ENCODE measurements around the gene FLVCR2. TPM values are rescaled to one million over a fixed set of nuclear protein-coding genes. Genes with fewer than 3 reads are reported as not detected.

Gene FLVCR2
- total RNA-seq, 6 donors from 2014 or later: 19.4 to 41.3 (median 31.8) TPM

DNA sequence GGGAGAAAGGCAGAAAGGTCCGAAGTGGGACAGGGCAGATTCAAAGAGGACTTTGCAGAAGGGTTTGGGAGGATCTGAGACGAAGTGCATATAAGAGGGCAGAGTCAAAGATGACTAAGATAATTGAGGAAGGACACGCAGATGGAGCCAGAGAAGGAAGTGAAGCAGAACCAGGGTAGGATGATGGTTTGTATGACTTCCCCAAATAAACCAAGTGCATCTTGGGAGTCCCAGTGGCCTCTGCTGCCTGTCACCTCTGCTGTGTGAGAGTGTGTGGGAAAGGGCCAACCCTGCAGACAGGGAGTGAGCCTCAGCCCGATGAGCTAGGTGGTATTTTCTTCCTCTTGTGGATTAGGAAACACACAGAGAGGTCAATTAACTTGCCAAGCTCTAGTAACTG, 36.8 kb downstream of the FLVCR2 start:
- Histone ChIP-seq H3K27me3 (no peaks in the 10 kb centered on the region), H3K27ac (peak overlapping the region; percentile 64 to 74 (median 70)), H3K4me3 (no peak overlapping the region), H3K9me3 (no peaks in the 10 kb centered on the region), H3K4me1 (peaks cover 0 to 18% (median 12%) of the 10 kb centered on the region in 4 donors), H3K36me3 (no peaks in the 10 kb centered on the region)
- 70 to 72% methylated on average over 4 of the region's 4 CpGs for WGBS, 2 donors
- peak; percentile 79 to 81 for ATAC-seq (ENCODE audit: low FRiP score in 2 of 2)
- TF ChIP-seq EP300 (IDR thresholded peaks at IDR 0.05): no peak
- TF ChIP-seq POLR2A (IDR thresholded peaks at IDR 0.05): peak in 1 of 4 donors; percentile 54
- peak in 1 of 2 donors; percentile 53 for DNase-seq

DNA sequence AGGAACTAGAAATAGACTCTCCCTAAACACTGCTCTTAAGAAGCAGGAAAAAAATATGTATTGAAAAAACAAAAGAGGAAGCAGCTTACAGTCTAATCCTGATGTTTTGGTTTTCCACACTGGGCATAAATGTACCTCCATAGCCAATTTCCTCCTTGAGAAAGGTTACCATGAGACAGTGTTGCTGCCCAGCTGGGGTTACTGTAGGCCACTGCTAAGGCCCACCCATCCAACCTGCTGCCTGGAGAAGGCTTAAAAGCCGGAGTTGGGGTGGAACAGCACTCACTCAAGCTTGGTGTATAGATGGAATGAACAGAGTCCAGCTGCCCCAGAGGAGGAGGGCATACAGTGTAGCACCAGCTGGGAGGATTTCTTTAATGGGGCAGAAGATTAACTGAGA, 41.1 kb downstream of the FLVCR2 start:
- WGBS, 2 donors: 82 to 89% methylated on average over 1 of the region's 1 CpG
- no peak for ATAC-seq (ENCODE audit: low FRiP score in 2 of 2)
- TF ChIP-seq POLR2A (IDR thresholded peaks at IDR 0.05): peak in 1 of 4 donors; percentile 35
- TF ChIP-seq CTCF (IDR thresholded peaks at IDR 0.05): no peak
- TF ChIP-seq EP300 (IDR thresholded peaks at IDR 0.05): no peak

DNA sequence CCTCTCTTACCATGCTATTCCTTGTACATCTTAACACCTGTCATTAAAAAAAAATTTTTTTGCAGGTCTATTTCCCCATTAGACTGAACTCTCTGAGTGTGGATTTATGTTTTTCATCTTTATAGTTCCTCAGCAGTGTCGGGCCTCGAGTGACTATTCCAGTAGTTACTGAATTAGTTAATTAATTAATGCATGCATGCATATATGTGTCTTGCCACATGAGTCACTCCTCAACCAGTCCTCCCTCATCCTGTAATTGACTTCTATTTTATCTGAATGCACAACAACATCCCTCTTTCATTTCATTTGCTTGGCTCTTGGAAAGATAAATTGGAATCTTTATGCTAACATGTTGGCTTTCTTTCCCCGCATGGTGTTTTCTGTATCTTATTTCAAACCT, 46.6 kb downstream of the FLVCR2 start:
- DNase-seq (no peak), ATAC-seq (ENCODE audit: low FRiP score in 2 of 2) (no peak)
- H3K27ac ChIP-seq: no peak overlapping the region
- no peak for TF ChIP-seq CTCF (IDR thresholded peaks at IDR 0.05)
- no peak for TF ChIP-seq POLR2A (IDR thresholded peaks at IDR 0.05)
- no peak for TF ChIP-seq POLR2AphosphoS5 (IDR thresholded peaks at IDR 0.05)
- no peak for TF ChIP-seq EP300 (IDR thresholded peaks at IDR 0.05)
- H3K4me3 ChIP-seq: no peak overlapping the region
- H3K36me3 ChIP-seq: peaks cover 0 to 3% (median 0%) of the 10 kb centered on the region in 4 donors
- 71 to 95% methylated on average over 3 of the region's 3 CpGs for WGBS, 2 donors
- no peaks in the 10 kb centered on the region for H3K27me3 ChIP-seq
- H3K4me1 ChIP-seq: no peaks in the 10 kb centered on the region
- H3K9me3 ChIP-seq: no peaks in the 10 kb centered on the region

More for the DNA sequence above, 41.1 kb downstream of the FLVCR2 start:
- Histone ChIP-seq H3K4me3 (no peak overlapping the region), H3K27me3 (no peaks in the 10 kb centered on the region), H3K4me1 (peaks cover 0 to 4% (median 0%) of the 10 kb centered on the region in 4 donors), H3K27ac (peak overlapping the region in 1 of 4 donors; percentile 31), H3K9me3 (no peaks in the 10 kb centered on the region), H3K36me3 (no peaks in the 10 kb centered on the region)
- DNase-seq: no peak

DNA sequence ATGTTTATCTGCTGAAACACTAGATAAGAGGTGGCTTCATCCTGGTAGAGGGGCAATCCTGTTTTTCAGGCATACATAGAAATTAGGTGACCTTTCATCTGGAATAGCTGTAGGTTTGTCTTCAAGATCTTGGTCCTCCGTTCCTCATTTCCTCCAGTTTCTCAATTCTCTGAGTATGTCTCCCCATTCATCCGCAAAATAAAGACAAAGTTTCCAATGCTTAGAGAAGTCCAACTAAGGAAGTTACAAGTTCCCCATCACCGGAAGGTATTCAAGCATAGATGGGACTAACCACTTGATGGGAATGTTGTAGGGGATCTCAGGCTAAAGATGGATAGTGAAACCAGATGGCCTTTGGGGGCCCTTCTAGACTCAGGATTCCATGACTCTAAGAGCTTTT, 48.0 kb downstream of the FLVCR2 start:
- no peaks in the 10 kb centered on the region for H3K4me1 ChIP-seq
- peaks cover 0 to 3% (median 0%) of the 10 kb centered on the region in 4 donors for H3K36me3 ChIP-seq
- H3K4me3 ChIP-seq: no peak overlapping the region
- H3K9me3 ChIP-seq: no peaks in the 10 kb centered on the region
- ATAC-seq (ENCODE audit: low FRiP score in 2 of 2) (no peak), DNase-seq (no peak)
- TF ChIP-seq POLR2AphosphoS5 (IDR thresholded peaks at IDR 0.05) (no peak), CTCF (IDR thresholded peaks at IDR 0.05) (no peak), POLR2A (IDR thresholded peaks at IDR 0.05) (no peak), EP300 (IDR thresholded peaks at IDR 0.05) (no peak)
- 78 to 87% methylated on average over 3 of the region's 3 CpGs for WGBS, 2 donors
- H3K27ac ChIP-seq: peak overlapping the region in 1 of 4 donors; percentile 26
- no peaks in the 10 kb centered on the region for H3K27me3 ChIP-seq

DNA sequence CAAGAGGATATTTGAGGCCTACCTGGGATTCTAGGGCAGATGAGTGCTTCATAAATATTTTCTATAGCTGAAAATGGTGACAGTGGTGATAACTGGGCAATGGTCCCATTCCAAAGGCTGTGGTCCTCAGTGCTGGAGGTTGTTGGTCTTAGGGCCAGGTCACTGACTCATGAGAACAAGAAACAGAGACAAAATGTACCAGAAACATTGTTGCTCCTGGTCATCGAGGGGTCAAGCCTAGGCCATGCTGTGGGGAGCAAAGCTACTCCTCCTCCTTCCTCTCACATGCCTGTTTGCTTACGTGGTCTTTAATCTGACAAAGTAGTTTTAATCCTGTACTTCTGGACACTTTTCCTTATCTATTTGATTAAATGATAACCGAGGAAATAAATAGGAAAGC, 48.4 kb downstream of the FLVCR2 start:
- peak in 1 of 2 donors; percentile 68 for ATAC-seq (ENCODE audit: low FRiP score in 2 of 2)
- WGBS, 2 donors: 56 to 66% methylated on average over 3 of the region's 3 CpGs
- Histone ChIP-seq H3K27me3 (no peaks in the 10 kb centered on the region), H3K4me3 (no peak overlapping the region), H3K9me3 (no peaks in the 10 kb centered on the region), H3K4me1 (no peaks in the 10 kb centered on the region), H3K36me3 (peaks cover 0 to 3% (median 0%) of the 10 kb centered on the region in 4 donors), H3K27ac (peak overlapping the region in 1 of 4 donors; percentile 26)
- TF ChIP-seq EP300 (IDR thresholded peaks at IDR 0.05) (peak in 1 of 4 donors; percentile 71), POLR2A (IDR thresholded peaks at IDR 0.05) (no peak), POLR2AphosphoS5 (IDR thresholded peaks at IDR 0.05) (no peak)
- no peak for DNase-seq

GRCh38 chr14:75627406-75627805, 49.0 kb downstream of the FLVCR2 start:
- DNase-seq (no peak), ATAC-seq (ENCODE audit: low FRiP score in 2 of 2) (no peak)
- Histone ChIP-seq H3K9me3 (no peaks in the 10 kb centered on the region), H3K27me3 (no peaks in the 10 kb centered on the region), H3K36me3 (peaks cover 0 to 3% (median 0%) of the 10 kb centered on the region in 4 donors), H3K27ac (peak overlapping the region in 1 of 4 donors; percentile 47), H3K4me3 (no peak overlapping the region), H3K4me1 (no peaks in the 10 kb centered on the region)
- 66 to 73% methylated on average over 4 of the region's 4 CpGs for WGBS, 2 donors
- TF ChIP-seq EP300 (IDR thresholded peaks at IDR 0.05) (no peak), POLR2A (IDR thresholded peaks at IDR 0.05) (no peak), POLR2AphosphoS5 (IDR thresholded peaks at IDR 0.05) (no peak), CTCF (IDR thresholded peaks at IDR 0.05) (no peak)
